IPS-18c (cell line): ENCODE measurements around the gene TNFAIP6.
A peak's percentile ranks its signal among the peaks of the same experiment; 100 is the strongest.
"Not testable (repeated sequence)": the region's sequence is repeated elsewhere in the genome, so short reads cannot be mapped to it uniquely, and the experiment has no call there.

Experiments
- H3K4me3 ChIP-seq: 2 replicates; pipeline ENCODE4 v1.7.0; 2013; ENCODE audit warnings: low read depth, mild to moderate bottlenecking, low read length, moderate library complexity; ENCODE audit not compliant: insufficient read depth
- H3K9me3 ChIP-seq: one replicate; pipeline ENCODE4 v1.6.1; 2013; ENCODE audit warnings: mild to moderate bottlenecking, low read length, moderate library complexity; ENCODE audit not compliant: control insufficient read depth, insufficient read depth

The TNFAIP6 gene

DNA sequence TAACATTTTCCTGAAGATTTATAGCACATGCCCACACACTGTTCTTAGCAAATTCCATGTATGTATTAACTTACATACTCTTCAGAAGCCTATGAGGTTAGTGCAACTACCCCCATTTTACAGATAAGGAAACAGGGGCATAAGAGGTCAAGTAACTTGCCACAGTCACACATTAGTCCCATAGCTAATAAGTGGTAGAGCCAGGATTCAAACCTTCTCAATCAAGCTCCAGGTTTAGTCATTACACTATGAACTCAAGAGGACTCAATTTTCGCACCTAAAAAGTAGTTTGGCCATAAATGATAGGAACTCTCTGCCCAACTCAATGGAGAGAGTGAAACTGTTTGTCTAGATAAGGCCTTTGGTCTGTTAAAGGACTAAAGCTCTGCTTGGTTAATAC lies 42.6 kb downstream of the TNFAIP6 start:
- Histone ChIP-seq H3K4me3 (no peak overlapping the region), H3K9me3 (no peaks in the 10 kb centered on the region)

GRCh38 chr2:151401149-151401548 lies 43.8 kb downstream of the TNFAIP6 start:
- no peak overlapping the region for H3K4me3 ChIP-seq
- no peaks in the 10 kb centered on the region for H3K9me3 ChIP-seq

DNA sequence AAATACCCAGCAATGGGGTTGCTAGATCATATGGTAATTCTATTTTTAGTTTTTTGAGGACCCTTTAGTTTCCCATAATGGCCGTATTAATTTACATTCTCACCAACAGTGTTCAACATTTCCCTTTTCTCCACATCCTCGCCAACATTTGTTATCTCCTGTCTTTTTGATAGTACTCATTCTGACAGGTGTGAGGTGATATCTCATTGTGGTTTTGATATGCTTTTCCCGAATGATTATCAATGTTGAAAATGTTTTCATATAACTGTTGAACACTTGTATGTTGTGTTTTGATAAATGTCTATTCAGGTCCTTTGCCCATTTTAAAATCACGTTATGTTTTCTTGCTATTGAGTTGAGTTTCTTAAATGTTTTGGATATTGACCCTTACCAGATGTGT lies 46.5 kb downstream of the TNFAIP6 start:
- H3K9me3 ChIP-seq = no peaks in the 10 kb centered on the region
- H3K4me3 ChIP-seq = no peak overlapping the region

DNA sequence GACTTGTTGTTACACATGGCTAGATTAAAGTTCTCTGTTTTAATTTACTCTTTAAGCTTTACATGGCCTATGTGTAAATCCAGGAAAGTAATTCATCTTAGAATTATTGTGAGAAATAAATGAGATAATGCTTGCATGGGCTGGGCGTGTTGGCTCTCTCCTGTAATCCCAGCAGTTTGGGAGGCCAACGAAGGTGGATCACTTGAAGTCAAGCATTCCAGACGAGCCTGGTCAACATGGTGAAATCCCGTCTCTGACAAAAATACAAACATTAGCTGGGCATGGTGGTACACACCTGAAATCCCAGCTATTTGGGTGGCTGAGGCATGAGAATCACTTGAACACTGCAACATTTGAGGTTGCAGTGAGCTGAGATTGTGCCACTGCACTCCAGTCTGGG lies 48.0 kb downstream of the TNFAIP6 start:
- H3K9me3 ChIP-seq = no peaks in the 10 kb centered on the region
- no peak overlapping the region for H3K4me3 ChIP-seq

GRCh38 chr2:151407281-151407680 lies 49.9 kb downstream of the TNFAIP6 start:
- H3K4me3 ChIP-seq = no peak overlapping the region

GRCh38 chr2:151408788-151409600 lies 51.6 kb downstream of the TNFAIP6 start:
- Histone ChIP-seq H3K9me3 (no peaks in the 10 kb centered on the region), H3K4me3 (0 out of 2 replicates have a peak overlapping the region, but pooled peaks have one; percentile 96)

More at GRCh38 chr2:151407281-151407680, 49.9 kb downstream of the TNFAIP6 start:
- H3K9me3 ChIP-seq = no peaks in the 10 kb centered on the region

DNA sequence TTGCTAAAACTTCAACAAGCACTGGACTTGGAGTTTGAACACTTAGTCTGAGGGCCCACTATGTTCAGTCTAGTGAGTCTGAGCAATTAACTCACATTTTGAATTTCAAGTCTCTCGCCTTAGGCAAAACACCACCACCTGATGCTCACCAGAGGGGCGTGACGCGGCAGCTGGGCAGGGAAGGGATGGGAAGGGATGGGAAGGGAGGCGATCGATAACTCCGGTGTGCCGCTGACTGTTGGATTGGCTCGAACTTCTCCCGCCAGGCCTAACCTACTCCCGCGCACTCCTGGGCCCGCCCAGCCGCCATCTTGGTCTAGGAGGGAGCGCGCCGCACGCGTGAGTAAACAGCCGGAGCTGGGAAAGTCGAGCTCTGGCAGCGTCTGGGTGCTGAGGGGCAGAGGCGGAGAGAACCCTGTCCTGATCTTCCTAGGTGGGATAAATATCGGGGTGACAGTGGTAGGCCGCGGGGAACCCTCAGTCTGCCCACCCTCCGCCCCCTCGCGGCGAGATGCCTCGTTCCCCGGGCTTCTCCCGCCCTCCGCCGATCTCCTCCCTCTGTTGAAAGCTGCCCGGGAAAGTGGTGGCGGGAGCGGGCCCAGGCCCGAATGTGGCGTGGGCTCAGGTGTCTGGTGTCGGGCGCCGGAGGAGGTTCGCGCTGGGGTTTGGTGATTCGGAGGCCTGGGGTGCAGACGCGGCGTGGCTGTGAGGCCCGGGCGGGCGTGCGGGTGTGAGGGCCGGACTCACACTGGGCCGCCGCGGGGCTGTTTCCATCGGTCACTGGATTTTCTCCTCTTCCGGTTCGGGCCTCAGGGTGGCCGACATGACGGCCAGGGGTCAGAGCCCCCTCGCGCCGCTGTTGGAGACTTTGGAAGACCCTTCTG lies 52.5 kb downstream of the TNFAIP6 start, which contains the start of gene RIF1:
RIF1 (plus strand) TSS at position 302 of the 884 bp plus-strand sequence; CDS start at position 824, 522 bp downstream.
- H3K4me3 ChIP-seq = peak within 1 kb of the TSS; percentile 96
- no peaks in the 10 kb centered on the region for H3K9me3 ChIP-seq

- H3K9me3 ChIP-seq = no peaks in the 10 kb centered on the region
- H3K4me3 ChIP-seq = peak overlapping the region; percentile 96
Observed at GRCh38 chr2:151410485-151410834, 53.1 kb downstream of the TNFAIP6 start.

- Histone ChIP-seq H3K9me3 (no peaks in the 10 kb centered on the region), H3K4me3 (no peak overlapping the region)
Observed at GRCh38 chr2:151417650-151418049, 60.3 kb downstream of the TNFAIP6 start.

- not testable (repeated sequence) for H3K9me3 ChIP-seq, H3K4me3 ChIP-seq
Observed at GRCh38 chr2:151421681-151422080, 64.3 kb downstream of the TNFAIP6 start.

GRCh38 chr2:151422917-151423439 lies 65.6 kb downstream of the TNFAIP6 start:
- Histone ChIP-seq H3K4me3 (no peak overlapping the region), H3K9me3 (no peaks in the 10 kb centered on the region)

DNA sequence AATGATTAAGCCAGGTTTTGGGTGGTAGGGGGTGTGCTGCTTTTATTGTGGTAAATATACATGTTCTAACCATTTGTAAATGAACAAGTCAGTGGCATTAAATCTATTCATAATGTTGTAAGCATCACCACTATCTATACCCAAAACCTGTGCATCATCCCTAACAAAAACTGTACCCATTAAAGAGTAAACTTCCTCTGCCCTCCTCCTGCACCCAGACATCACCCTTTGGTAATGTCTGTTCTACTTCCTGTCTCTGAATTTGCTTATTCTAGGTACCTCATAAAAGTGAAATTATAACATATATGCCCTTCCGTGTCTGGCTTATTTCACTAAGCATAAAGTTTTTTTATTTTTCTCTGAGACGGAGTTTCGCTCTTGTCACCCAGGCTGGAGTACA lies 66.4 kb downstream of the TNFAIP6 start:
- no peak overlapping the region for H3K4me3 ChIP-seq
- no peaks in the 10 kb centered on the region for H3K9me3 ChIP-seq
